Heart right ventricle (tissue), 16 donors: ENCODE measurements around the gene SSBP3. TPM values are rescaled to one million over a fixed set of nuclear protein-coding genes. Genes with fewer than 3 reads are reported as not detected.
"Not testable (repeated sequence)": the region's sequence is repeated elsewhere in the genome, so short reads cannot be mapped to it uniquely, and the experiment has no call there.

Experiments
- ATAC-seq, 8 donors: fragments of 200-7000 bp; cut with Tn5 transposase; one replicate each; pipeline ENCODE4 v1.9.1; 2020; ENCODE audit warnings: mild to moderate bottlenecking in 8 of 8, moderate library complexity in 8 of 8, moderate number of reproducible peaks in 1 of 8
- DNase-seq, 2 donors: peaks; one replicate each; pipeline ENCODE4 v3.0.0-alpha.2; 2020
- H3K27ac ChIP-seq, 10 donors: fragments of 200-600 bp; sonication (generic) in 2 of 10; one replicate each; pipeline versions ENCODE4 v1.5.0 to v1.8.0; 2020 to 2022; ENCODE audit warnings: mild to moderate bottlenecking in 3 of 10
- H3K27me3 ChIP-seq, 7 donors: fragments of 200-600 bp; one replicate each; pipeline ENCODE4 v1.8.0; 2021 to 2022; ENCODE audit warnings: mild to moderate bottlenecking in 2 of 7
- H3K36me3 ChIP-seq, 9 donors: fragments of 200-600 bp; sonication (generic) in 1 of 9; one replicate each; pipeline versions ENCODE4 v1.5.0 to v1.8.0; 2020 to 2022; ENCODE audit warnings: mild to moderate bottlenecking in 2 of 9
- H3K4me1 ChIP-seq, 9 donors: fragments of 200-600 bp; sonication (generic) in 1 of 9; one replicate each; pipeline versions ENCODE4 v1.5.0 to v1.8.0; 2020 to 2022; ENCODE audit warnings: mild to moderate bottlenecking in 4 of 9
- H3K4me3 ChIP-seq, 10 donors: fragments of 200-600 bp; sonication (generic) in 2 of 10; one replicate each; pipeline versions ENCODE4 v1.5.0 to v1.8.0; 2020 to 2022; ENCODE audit warnings: mild to moderate bottlenecking in 7 of 10, moderate library complexity in 2 of 10
- H3K9me3 ChIP-seq, 11 donors: fragments of 200-600 bp in 10 of 11; sonication (generic) in 2 of 11; one replicate each; pipeline versions ENCODE4 v1.5.0 to v1.8.0; 2013 to 2022; ENCODE audit warnings: mild to moderate bottlenecking in 2 of 11, control low read depth in 1 of 11, moderate library complexity in 1 of 11
- WGBS, 2 donors: extraction: QIAGEN DNeasy Blood & Tissue Kit; methylation state at CpG; one replicate each; pipeline ENCODE4 v1.1.7; 2013; ENCODE audit warnings: inconsistent platforms in 1 of 2; 5-methylcytosine and 5-hydroxymethylcytosine counted together
- intact Hi-C, 10 donors: fragments of 100-400 bp; cut with DNase I; formaldehyde crosslinking; loops; one replicate each; pipeline versions ENCODE4 v1.11.1 to v1.14.2; 2022
- polyA plus RNA-seq, 2 donors: library from polyadenylated mRNA; stranded (reverse); fragments of 200-250 nt; gene quantifications; one replicate each; pipeline ENCODE4 v1.2.3, GENCODE V29; 2013
- total RNA-seq, 10 donors: library from RNA; stranded (reverse); fragmentation: NEBNext Ultra II Directional in 3 of 10; extraction: Animal tissue kit (Norgen Biotek cat#: 25700) in 3 of 10; gene quantifications; one replicate each; pipeline versions ENCODE4 v1.2.1 to v1.2.4, GENCODE V29; 2021 to 2023
- TF ChIP-seq, protein P1 (sequence below), 9 donors: fragments of 200-600 bp; sonication (generic) in 2 of 9; IDR thresholded peaks; one replicate each; pipeline versions ENCODE4 v1.5.0 to v1.8.0; 2021 to 2022; ENCODE audit warnings: antibody characterized with exemption in 9 of 9, mild to moderate bottlenecking in 5 of 9, moderate library complexity in 1 of 9
- donor health status: Arrhythmogenic right ventricular cardiomyopathy.
- donor health status: ischemic (EF 13 %, LVEDD 7.1; RV severe dilation, severe dysfunction).
- donor health status: healthy with polysubstance abuse.
- donor health status: DM: no; HTN: yes; CAD: no.
- donor health status: DM: no; HTN: no; CAD: no.
- donor health status: ischemic (EF 25% LVEDD 6.9; RV normal size, moderate dysfunction).
- donor health status: ischemic (EF 25% LVEDD 5.7; RV mildly dilated, moderate dysfunction).
- donor health status: healthy.
- donor health status: DM: yes; HTN: yes; CAD: no.
- donor health status: Ischemic cardiomyopathy.
- donor health status: ischemic (EF 35%, LVEDD 5.7; RV mildly dilated, moderate dysfunction).
- donor health status: nonischemic (EF 11% LVEDD 7.7; RV severe dilation, severe dysfunction).
- donor health status: DM: yes; HTN: yes; CAD: no.
- donor health status: PGD.
- donor health status: ischemic (EF 29% LVEDD 5.4; RV normal size, mild dysfunction).
- donor health status: nonischemic (EF 23%, LVEDD 6.1; RV moderate dilation, normal function).

SSBP3 gene
- total and polyA plus RNA-seq, 12 donors: 17.6 to 71.9 (median 52.8) TPM

DNA sequence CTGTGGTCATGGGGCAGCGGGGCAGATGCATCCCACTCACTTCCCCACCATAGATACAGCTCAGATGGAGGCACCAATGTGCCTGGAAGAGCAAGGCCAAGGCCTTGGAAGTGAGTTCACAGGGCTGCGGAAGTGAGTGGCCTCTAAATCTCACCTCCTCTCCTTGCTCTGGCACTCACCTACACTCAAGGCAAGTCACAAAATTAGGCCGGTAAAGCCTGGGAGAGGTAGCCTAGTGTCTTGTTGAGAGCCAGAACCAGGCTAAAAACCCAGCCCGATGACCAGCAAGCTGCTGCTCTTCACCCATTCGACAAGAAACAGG is 57.5 kb downstream of the SSBP3 start:
- intact Hi-C loops: no loop called here
- Histone ChIP-seq H3K36me3 (no peaks in the 10 kb centered on the region), H3K27me3 (no peaks in the 10 kb centered on the region), H3K9me3 (no peaks in the 10 kb centered on the region), H3K4me1 (peaks cover 0 to 40% (median 9%) of the 10 kb centered on the region in 9 donors), H3K27ac (no peak overlapping the region), H3K4me3 (no peak overlapping the region)
- ATAC-seq (no peak), DNase-seq (no peak)
- TF ChIP-seq, protein P1, sequence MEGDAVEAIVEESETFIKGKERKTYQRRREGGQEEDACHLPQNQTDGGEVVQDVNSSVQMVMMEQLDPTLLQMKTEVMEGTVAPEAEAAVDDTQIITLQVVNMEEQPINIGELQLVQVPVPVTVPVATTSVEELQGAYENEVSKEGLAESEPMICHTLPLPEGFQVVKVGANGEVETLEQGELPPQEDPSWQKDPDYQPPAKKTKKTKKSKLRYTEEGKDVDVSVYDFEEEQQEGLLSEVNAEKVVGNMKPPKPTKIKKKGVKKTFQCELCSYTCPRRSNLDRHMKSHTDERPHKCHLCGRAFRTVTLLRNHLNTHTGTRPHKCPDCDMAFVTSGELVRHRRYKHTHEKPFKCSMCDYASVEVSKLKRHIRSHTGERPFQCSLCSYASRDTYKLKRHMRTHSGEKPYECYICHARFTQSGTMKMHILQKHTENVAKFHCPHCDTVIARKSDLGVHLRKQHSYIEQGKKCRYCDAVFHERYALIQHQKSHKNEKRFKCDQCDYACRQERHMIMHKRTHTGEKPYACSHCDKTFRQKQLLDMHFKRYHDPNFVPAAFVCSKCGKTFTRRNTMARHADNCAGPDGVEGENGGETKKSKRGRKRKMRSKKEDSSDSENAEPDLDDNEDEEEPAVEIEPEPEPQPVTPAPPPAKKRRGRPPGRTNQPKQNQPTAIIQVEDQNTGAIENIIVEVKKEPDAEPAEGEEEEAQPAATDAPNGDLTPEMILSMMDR (IDR thresholded peaks at IDR 0.05): no peak
- 75 to 86% methylated on average over 5 of the region's 5 CpGs for WGBS, 2 donors

DNA sequence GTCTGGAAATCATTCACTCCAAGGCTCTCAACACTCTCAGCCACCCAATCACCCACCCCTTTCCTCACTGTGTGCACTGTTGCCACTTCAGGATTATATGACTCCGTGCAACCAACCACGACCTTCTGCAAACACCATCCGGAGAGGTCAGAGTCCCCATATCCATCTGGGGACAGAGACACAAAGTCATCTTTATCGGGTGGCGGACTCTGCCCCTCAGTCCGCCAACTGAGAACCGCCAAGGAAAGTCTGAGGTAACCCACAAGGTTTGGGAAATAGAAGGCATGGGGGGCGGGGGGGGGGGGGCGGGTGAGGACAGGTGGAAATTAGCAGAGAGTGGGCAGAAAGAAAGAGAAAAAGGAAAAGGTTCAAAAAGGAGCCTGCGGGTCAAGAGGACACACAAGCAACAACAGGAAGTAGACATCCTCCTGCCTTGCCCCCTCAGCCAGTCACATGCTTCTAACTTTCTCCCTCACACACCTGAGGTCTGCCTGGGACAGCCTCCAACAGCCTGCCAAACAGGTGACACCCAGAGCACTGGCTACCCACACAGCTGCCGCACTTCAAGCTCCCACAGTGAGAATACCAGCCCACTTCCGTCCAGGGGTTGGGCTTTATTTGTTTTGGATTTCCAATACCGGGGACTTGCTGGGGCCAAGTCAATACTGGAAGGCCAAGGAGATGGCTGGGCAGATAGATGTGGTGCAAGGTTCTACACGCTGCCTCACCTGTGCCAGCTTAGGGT is 58.1 kb downstream of the SSBP3 start:
- TF ChIP-seq, protein P1 (IDR thresholded peaks at IDR 0.05): no peak
- Histone ChIP-seq H3K27ac (no peak overlapping the region), H3K9me3 (no peaks in the 10 kb centered on the region), H3K4me1 (peaks cover 0 to 38% (median 12%) of the 10 kb centered on the region in 9 donors), H3K36me3 (no peaks in the 10 kb centered on the region), H3K4me3 (no peak overlapping the region), H3K27me3 (no peaks in the 10 kb centered on the region)
- ATAC-seq (peak in 1 of 8 donors; percentile 20), DNase-seq (no peak)
- 82 to 84% methylated on average over 14 of the region's 14 CpGs for WGBS, 2 donors
- intact Hi-C loops: no loop called here

DNA sequence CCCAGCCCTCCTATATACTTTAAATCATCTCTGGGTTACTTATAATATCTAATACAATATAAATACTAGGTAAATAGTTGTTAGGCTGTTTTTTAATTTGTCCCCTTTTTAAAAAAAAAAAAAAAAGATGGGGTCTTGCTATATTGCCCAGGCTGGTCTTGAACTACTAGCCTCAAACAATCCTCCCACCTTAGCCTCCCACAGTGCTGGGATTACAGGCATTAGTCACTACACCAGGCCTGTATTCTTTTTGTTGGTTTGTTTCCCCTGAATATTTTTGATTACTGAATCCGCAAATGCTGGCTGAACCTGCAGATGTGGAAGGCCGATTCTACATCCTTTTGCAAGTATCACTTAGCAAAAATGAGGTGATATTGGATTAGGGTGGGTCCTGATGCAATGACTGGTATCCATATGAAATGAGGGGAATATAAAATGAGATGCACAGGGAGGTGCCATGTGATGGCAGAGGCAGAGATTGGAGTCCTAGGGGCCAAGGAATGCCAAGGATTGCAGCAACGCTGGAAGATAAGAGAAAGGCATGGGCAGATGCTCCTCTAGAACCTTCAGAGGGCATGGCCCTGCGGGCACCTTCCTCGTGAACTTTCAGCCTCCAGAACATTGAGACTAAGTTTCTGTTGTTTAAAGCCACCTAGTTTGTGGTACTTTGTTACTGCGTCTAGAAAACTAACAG is 58.8 kb downstream of the SSBP3 start:
- H3K9me3 ChIP-seq: no peaks in the 10 kb centered on the region
- 86 to 87% methylated on average over 6 of the region's 6 CpGs for WGBS, 2 donors
- TF ChIP-seq, protein P1 (IDR thresholded peaks at IDR 0.05): no peak
- ATAC-seq (no peak), DNase-seq (no peak)
- H3K36me3 ChIP-seq: no peaks in the 10 kb centered on the region
- H3K27ac ChIP-seq: no peak overlapping the region
- H3K27me3 ChIP-seq: no peaks in the 10 kb centered on the region
- peaks cover 0 to 38% (median 18%) of the 10 kb centered on the region in 9 donors for H3K4me1 ChIP-seq
- intact Hi-C loops: no loop called here
- no peak overlapping the region for H3K4me3 ChIP-seq

DNA sequence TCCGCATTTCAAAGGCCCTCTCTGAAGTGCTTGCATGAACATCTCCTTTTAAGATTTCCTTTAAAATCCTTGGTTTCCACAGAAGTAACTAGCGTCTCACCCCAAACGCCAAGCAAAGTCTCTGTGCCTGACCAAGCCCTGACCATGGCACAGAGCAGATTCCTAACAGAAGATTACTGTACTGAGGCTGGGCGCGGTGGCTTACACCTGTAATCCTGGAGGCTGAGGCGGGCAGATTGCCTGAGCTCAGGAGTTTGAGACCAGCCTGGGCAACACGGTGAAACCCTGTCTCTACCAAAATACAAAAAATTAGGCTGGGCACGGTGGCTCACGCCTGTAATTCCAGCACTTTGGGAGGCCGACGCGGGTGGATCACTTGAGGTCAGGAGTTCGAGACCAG is 60.6 kb downstream of the SSBP3 start:
- H3K27ac ChIP-seq, H3K27me3 ChIP-seq, H3K9me3 ChIP-seq, H3K4me3 ChIP-seq, DNase-seq, intact Hi-C loops, ATAC-seq, H3K36me3 ChIP-seq: not testable (repeated sequence)
- H3K4me1 ChIP-seq: peaks cover 0 to 35% (median 18%) of the 10 kb centered on the region in 9 donors
- WGBS, 2 donors: 96 to 97% methylated on average over 13 of the region's 13 CpGs

DNA sequence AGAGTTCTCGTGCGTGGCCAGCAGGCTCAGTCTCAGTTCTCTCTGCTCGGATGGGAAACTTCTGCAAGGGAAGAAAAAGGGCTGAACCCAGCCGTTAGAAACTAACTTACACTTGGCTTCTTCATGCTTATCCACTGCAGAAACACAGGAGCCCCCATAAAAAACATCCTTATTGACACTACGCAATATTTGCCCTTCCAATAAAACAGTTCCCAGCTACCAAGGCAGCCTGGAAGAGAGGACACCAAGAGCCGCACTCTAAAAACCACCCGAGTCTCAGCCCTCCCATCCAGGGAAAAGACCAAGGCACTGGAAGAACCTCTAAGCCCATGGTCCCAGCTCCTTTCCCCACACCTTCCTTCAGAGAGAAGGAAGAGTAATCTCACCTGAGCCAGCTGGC is 61.1 kb downstream of the SSBP3 start:
- TF ChIP-seq, protein P1 (IDR thresholded peaks at IDR 0.05): no peak
- ATAC-seq (no peak), DNase-seq (no peak)
- Histone ChIP-seq H3K9me3 (no peaks in the 10 kb centered on the region), H3K4me1 (peaks cover 0 to 35% (median 23%) of the 10 kb centered on the region in 9 donors), H3K27me3 (no peaks in the 10 kb centered on the region), H3K27ac (no peak overlapping the region), H3K4me3 (no peak overlapping the region), H3K36me3 (no peaks in the 10 kb centered on the region)
- 86 to 94% methylated on average over 7 of the region's 7 CpGs for WGBS, 2 donors
- intact Hi-C loops: no loop called here
